ACC112 (cell line): Measurements from ENCODE around the gene NEURL1B.
A peak's percentile ranks its signal among the peaks of the same experiment; 100 is the strongest.

Experiments
- H2AFZ ChIP-seq: fragments of 200-600 bp; sonication (generic); one replicate; pipeline ENCODE4 v1.6.0; 2017; ENCODE audit warnings: antibody characterized with exemption, low read length; ENCODE audit not compliant: unreplicated experiment
- H3K27ac ChIP-seq: fragments of 200-600 bp; sonication (generic); 2 replicates; pipeline ENCODE4 v1.5.1; 2014; ENCODE audit warnings: low read depth, mild to moderate bottlenecking, antibody characterized with exemption, low read length, moderate library complexity
- H3K27me3 ChIP-seq: fragments of 200-600 bp; sonication (generic); 2 replicates; pipeline ENCODE4 v1.6.1; 2014; ENCODE audit warnings: mild to moderate bottlenecking, antibody characterized with exemption, low read length, moderate library complexity, mixed read lengths; ENCODE audit not compliant: insufficient read depth
- H3K36me3 ChIP-seq: fragments of 200-600 bp; sonication (generic); 2 replicates; pipeline ENCODE4 v1.6.1; 2016; ENCODE audit warnings: mild to moderate bottlenecking, antibody characterized with exemption, low read length, moderate library complexity, mixed read lengths; ENCODE audit not compliant: insufficient read depth
- H3K4me1 ChIP-seq: fragments of 200-600 bp; sonication (generic); one replicate; pipeline ENCODE4 v1.6.1; 2016; ENCODE audit warnings: low read length, mixed read lengths; ENCODE audit not compliant: insufficient read depth, unreplicated experiment, control insufficient read depth
- H3K4me3 ChIP-seq: fragments of 200-600 bp; sonication (generic); 2 replicates; pipeline ENCODE4 v1.5.1; 2014; ENCODE audit warnings: mild to moderate bottlenecking, low read depth, low read length
- H3K79me2 ChIP-seq: fragments of 200-600 bp; sonication (generic); one replicate; pipeline ENCODE4 v1.6.0; 2016; ENCODE audit warnings: low read length; ENCODE audit not compliant: control insufficient read depth, unreplicated experiment, insufficient read depth

Gene NEURL1B

GRCh38 chr5:172727551-172727950 is 86.5 kb downstream of the NEURL1B start:
- H3K27ac ChIP-seq = no peak overlapping the region
- no peaks in the 10 kb centered on the region for H3K79me2 ChIP-seq
- no peak overlapping the region for H2AFZ ChIP-seq
- no peak overlapping the region for H3K4me3 ChIP-seq
- H3K27me3 ChIP-seq = no peaks in the 10 kb centered on the region
- H3K4me1 ChIP-seq = peaks cover 3% of the 10 kb centered on the region
- H3K36me3 ChIP-seq = no peaks in the 10 kb centered on the region

DNA sequence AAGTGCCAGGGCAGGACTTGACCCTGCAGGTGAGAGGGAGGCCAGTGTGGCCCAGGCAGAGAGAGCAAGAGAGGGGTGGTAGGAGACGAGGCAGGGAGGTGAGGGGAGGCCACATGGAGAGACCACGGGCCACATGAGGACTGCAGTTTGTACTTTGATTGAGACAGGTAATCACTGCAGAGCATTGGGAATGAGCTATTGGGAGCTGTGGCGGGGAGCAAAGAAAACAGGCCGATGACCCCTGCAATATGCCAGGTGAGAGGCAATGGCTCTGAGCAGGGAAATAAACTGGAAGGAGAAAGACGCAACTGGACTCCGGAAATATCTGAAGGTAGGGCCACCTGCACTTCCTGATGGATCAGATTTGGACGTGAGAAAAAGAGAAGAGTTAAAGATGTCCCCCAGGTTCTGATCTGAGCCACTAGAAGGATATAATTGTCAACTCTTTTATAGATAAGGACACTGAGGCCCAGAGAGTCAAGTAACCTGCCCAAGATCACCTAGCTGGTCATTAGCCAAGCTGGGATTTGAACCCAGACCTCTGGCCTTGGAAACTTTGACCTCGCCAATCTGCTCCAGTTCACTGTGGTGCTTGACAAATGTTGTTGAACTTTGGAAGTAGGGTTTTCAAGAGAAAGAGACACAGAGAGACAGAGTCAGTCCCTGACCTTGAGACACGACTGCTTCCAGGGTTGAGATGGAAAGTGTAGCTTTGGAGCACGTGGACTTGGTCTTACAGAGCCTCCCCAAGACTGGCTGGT is 87.6 kb downstream of the NEURL1B start:
- H3K79me2 ChIP-seq = no peaks in the 10 kb centered on the region
- peaks cover 14% of the 10 kb centered on the region for H3K4me1 ChIP-seq
- no peaks in the 10 kb centered on the region for H3K27me3 ChIP-seq
- no peaks in the 10 kb centered on the region for H3K36me3 ChIP-seq
- no peak overlapping the region for H3K27ac ChIP-seq
- H3K4me3 ChIP-seq = no peak overlapping the region
- no peak overlapping the region for H2AFZ ChIP-seq

DNA sequence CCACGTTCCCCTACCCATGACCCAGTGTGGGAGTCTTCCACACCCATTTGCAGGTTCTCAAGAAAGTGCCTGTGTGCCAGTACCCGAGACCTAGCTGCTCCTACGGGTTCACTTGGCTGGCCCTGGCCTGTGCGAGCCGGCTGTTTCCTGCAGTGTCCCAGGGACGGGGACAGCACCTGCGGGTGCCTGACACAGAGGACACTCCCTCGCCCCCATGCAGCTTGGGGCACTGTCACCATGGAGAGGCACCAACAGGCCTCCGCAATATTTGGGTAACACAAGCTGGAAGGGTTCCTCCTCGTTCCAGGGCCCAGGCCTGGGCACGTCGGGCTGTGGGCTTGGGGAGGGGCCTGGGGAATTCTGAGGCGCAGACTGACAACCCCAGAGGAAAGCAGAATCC is 88.5 kb downstream of the NEURL1B start:
- H2AFZ ChIP-seq = no peak overlapping the region
- no peaks in the 10 kb centered on the region for H3K36me3 ChIP-seq
- H3K4me3 ChIP-seq = no peak overlapping the region
- no peaks in the 10 kb centered on the region for H3K27me3 ChIP-seq
- no peaks in the 10 kb centered on the region for H3K79me2 ChIP-seq
- no peak overlapping the region for H3K27ac ChIP-seq
- peaks cover 24% of the 10 kb centered on the region for H3K4me1 ChIP-seq

DNA sequence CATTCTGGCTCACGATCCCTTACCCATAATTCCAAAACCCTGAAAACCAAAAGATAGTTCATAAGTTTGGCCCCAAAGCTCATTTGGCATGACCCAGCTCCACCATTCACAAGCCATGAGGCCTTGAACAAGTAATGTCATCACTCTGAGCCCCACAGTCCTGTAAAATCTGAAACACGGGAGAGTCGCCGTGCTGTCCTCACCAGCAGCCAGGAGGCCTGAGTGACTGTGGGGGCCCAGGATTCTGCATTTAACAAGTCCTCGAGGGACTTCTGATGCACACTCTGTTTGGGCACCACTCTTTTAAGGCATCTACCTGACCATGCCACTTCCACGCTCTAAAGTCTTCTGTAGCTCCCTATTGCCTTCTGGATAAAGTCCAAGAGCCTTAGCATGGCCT is 89.2 kb downstream of the NEURL1B start:
- Histone ChIP-seq H3K4me1 (peaks cover 26% of the 10 kb centered on the region), H2AFZ (no peak overlapping the region), H3K27me3 (no peaks in the 10 kb centered on the region), H3K79me2 (no peaks in the 10 kb centered on the region), H3K27ac (no peak overlapping the region), H3K4me3 (no peak overlapping the region), H3K36me3 (no peaks in the 10 kb centered on the region)

GRCh38 chr5:172730981-172731679 is 90.1 kb downstream of the NEURL1B start:
- H2AFZ ChIP-seq = no peak overlapping the region
- H3K79me2 ChIP-seq = no peaks in the 10 kb centered on the region
- no peak overlapping the region for H3K4me3 ChIP-seq

DNA sequence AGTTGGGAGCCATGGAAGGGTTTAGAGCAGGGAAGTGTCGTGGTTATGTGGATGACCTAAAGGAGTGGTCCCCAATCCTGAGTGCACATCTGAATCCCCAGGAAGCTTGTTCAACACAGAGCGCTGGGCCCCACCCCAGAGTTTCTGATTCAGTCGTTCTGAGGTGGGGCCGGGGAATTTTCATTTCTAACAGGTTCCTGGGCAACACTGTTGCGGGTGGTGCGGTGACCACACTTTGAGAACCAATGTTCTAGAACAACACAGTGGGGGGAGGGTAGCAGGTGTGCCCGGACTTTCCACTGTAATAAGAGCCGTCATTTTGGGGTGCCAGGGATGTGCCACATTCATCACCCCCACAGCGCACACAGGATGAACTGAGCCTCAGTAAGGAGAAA is 90.6 kb downstream of the NEURL1B start:
- Histone ChIP-seq H3K27me3 (no peaks in the 10 kb centered on the region), H3K4me3 (no peak overlapping the region), H3K27ac (peak overlapping the region; percentile 94; the same call in 1 of the 2 replicates), H3K79me2 (no peaks in the 10 kb centered on the region), H3K36me3 (no peaks in the 10 kb centered on the region), H3K4me1 (peaks cover 26% of the 10 kb centered on the region), H2AFZ (no peak overlapping the region)

More at GRCh38 chr5:172730981-172731679, 90.1 kb downstream of the NEURL1B start:
- H3K4me1 ChIP-seq = peaks cover 26% of the 10 kb centered on the region
- H3K27me3 ChIP-seq = no peaks in the 10 kb centered on the region
- no peak overlapping the region for H3K27ac ChIP-seq
- H3K36me3 ChIP-seq = no peaks in the 10 kb centered on the region

DNA sequence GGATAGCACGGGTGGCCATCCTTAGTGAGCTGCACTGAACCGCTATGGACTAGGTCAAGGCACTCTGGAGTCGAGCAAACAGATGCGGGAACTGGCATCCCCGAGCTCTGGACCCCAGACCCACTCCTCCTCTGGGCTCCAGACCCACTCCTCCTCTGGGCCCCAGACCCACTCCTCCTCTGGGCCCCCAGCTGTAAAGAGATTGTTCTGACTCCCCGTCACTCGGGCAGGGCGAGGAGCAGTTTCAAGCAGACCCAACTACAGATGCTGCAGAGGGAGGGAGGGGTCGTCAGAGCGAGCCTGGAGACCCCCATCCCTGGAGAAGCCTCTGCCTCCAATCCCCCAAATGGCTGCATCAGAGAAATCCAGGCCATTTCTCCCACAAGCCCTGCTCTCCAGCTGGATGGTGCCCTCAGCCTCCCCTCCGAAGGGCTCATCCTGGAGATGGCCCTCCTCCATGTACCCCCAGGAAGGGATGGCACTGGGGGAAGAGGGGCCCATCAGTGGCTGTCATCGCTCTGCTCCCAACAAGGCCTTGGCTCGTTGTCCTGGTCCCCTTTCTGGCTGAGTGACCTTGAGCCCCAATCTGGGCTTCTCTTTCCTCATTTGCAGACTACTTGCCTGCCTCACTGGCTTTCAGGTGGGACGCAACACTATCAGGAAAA is 91.3 kb downstream of the NEURL1B start:
- Histone ChIP-seq H3K4me3 (no peak overlapping the region), H2AFZ (no peak overlapping the region), H3K27me3 (no peaks in the 10 kb centered on the region), H3K27ac (peak overlapping the region; percentile 94), H3K4me1 (peaks cover 26% of the 10 kb centered on the region), H3K79me2 (no peaks in the 10 kb centered on the region), H3K36me3 (no peaks in the 10 kb centered on the region)

DNA sequence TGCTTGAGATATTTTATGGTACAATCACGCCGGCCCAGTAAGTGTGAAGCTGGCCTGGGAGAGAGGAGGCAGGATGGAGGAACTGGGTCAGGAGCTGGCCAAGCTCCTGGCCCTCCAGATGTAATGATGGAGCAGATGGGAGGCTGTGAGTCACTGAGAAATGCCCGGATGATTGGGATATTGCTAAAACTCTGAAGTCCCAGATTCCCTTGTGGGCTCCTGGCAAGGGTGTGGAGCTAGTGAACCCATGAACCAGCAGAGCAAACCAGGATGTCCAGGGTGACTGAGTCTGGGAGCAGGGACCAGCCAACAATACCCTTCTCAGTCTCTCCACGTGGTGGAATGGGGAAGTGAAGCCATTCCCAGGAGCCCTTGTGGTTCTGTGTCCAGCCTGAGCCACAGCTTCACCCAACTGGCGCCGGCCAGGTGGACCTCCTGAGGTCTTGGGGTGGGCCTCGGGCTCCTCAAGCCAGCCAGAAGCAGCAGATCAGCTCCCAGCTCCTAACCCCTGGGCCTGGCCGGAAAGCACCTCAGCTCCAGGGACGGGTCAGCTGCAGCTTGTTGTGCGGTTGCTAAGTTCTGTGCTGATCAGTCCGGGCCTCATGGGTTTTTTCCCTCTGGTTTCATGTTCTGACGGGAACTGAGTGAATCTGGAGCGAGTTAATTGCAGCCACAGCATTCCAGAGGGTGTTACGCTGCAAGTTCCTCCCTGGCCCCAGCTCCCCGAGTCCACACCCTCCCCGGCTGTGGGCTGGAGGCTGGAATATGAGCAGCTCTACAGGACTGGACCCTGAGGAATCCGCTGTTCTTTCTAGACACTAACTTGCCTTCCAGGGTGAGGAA is 92.3 kb downstream of the NEURL1B start:
- H3K36me3 ChIP-seq = no peaks in the 10 kb centered on the region
- H3K4me1 ChIP-seq = peaks cover 26% of the 10 kb centered on the region
- peak overlapping the region; percentile 14; the same call in 1 of the 2 replicates for H3K4me3 ChIP-seq
- peak overlapping the region; percentile 34 for H2AFZ ChIP-seq
- no peaks in the 10 kb centered on the region for H3K79me2 ChIP-seq
- peak overlapping the region; percentile 94 for H3K27ac ChIP-seq
- no peaks in the 10 kb centered on the region for H3K27me3 ChIP-seq

- Histone ChIP-seq H2AFZ (peak overlapping the region; percentile 34), H3K79me2 (no peaks in the 10 kb centered on the region), H3K36me3 (no peaks in the 10 kb centered on the region), H3K27me3 (no peaks in the 10 kb centered on the region), H3K4me3 (peak overlapping the region; percentile 14; the same call in 1 of the 2 replicates), H3K4me1 (peaks cover 26% of the 10 kb centered on the region), H3K27ac (peak overlapping the region; percentile 94)
These were observed 92.9 kb downstream of the NEURL1B start for GRCh38 chr5:172733974-172734346.

- Histone ChIP-seq H3K4me1 (peaks cover 29% of the 10 kb centered on the region), H3K27ac (peak overlapping the region; percentile 94), H2AFZ (no peak overlapping the region), H3K36me3 (no peaks in the 10 kb centered on the region), H3K4me3 (no peak overlapping the region), H3K79me2 (no peaks in the 10 kb centered on the region), H3K27me3 (no peaks in the 10 kb centered on the region)
These were observed 94.2 kb downstream of the NEURL1B start for GRCh38 chr5:172735141-172735831.
